K562 (cell line): Measurements from ENCODE around the gene ENTPD8. TPM values are rescaled to one million over a fixed set of nuclear protein-coding genes. Genes with fewer than 3 reads are reported as not detected.

Experiments
- ATAC-seq: fragments of 200-7000 bp; cut with Tn5 transposase; 3 replicates; pipeline ENCODE4 v1.9.1; 2020; ENCODE audit warnings: moderate library complexity
- BruUV-seq: library from RNA; stranded (reverse); fragments of 400-500 nt; replicated peaks from 2 replicates; lab custom pipeline; 2021; lab: Mats Ljungman, UMichigan
- CTCF ChIA-PET: fragments of 300-600 bp; formaldehyde crosslinking; extraction: SDS; loops from one replicate; lab custom pipeline; 2021; ENCODE audit warnings: low intra/inter-chr PET ratio; lab: Yijun Ruan, JAX
- POLR2A ChIA-PET: fragments of 300-600, 350-650 bp; sonication (Branson Sonifier 250); formaldehyde crosslinking; extraction: SDS; loops from one replicate; lab custom pipeline; 2021; ENCODE audit warnings: antibody characterized with exemption, inconsistent platforms; lab: Yijun Ruan, JAX
- DNase-seq, 4 experiments: peaks; one replicate each; pipeline versions ENCODE4 v3.0.0 to v3.0.0-alpha.2; 2011 to 2018; ENCODE audit warnings: low spot score in 3 of 4, mixed read lengths in 3 of 4; ENCODE audit errors: extremely low read depth in 1 of 4
- FAIRE-seq: peaks from 2 replicates; lab custom pipeline; 2011; peaks lifted over from hg19 to GRCh38; lab: Jason Lieb, UNC
- H2AFZ ChIP-seq: 2 replicates; pipeline ENCODE4 v1.6.0; 2011; ENCODE audit warnings: low read depth, low read length, control low read depth, inconsistent platforms
- H3K27ac ChIP-seq: fragments of 200-600 bp; 3 replicates; pipeline ENCODE4 v1.8.0; 2011; ENCODE audit warnings: low read depth, mild to moderate bottlenecking, control low read depth, inconsistent platforms, low read length, moderate library complexity, mixed read lengths; ENCODE audit errors: extremely low read depth
- H3K27me3 ChIP-seq, 2 experiments: fragments of 300-600 bp in 1 of 2; 2 replicates in 1 of 2; 3 replicates in 1 of 2; pipeline versions ENCODE4 v1.6.0 to v1.8.0; 2011; ENCODE audit warnings: inconsistent platforms in 2 of 2, low read length in 2 of 2, mild to moderate bottlenecking in 1 of 2, mixed read lengths in 1 of 2, moderate library complexity in 1 of 2; ENCODE audit not compliant: control insufficient read depth in 2 of 2, insufficient read depth in 2 of 2
- H3K36me3 ChIP-seq: fragments of 300-600 bp; 3 replicates; pipeline ENCODE4 v1.8.0; 2011; ENCODE audit warnings: mild to moderate bottlenecking, low read length, inconsistent platforms; ENCODE audit not compliant: control insufficient read depth, insufficient read depth
- H3K4me1 ChIP-seq, 2 experiments: fragments of 200-600 bp in 1 of 2; replicated peaks in 1 of 2; 2 replicates in 1 of 2; 3 replicates in 1 of 2; pipeline versions ENCODE4 v1.5.1 to v1.8.0; 2011; ENCODE audit warnings: inconsistent platforms in 2 of 2, low read length in 2 of 2, mild to moderate bottlenecking in 1 of 2, mixed read lengths in 1 of 2, moderate library complexity in 1 of 2; ENCODE audit not compliant: control insufficient read depth in 2 of 2, insufficient read depth in 2 of 2
- H3K4me2 ChIP-seq: 2 replicates; pipeline ENCODE4 v1.6.1; 2011; ENCODE audit warnings: low read length, control low read depth, inconsistent platforms, mixed read lengths; ENCODE audit not compliant: insufficient read depth
- H3K4me3 ChIP-seq: fragments of 200-600 bp; sonication (generic), shearing (Covaris generic); 2 replicates; pipeline ENCODE4 v1.5.1; 2016; ENCODE audit warnings: control low read depth, inconsistent platforms
- H3K79me2 ChIP-seq: fragments of 200-600 bp; 3 replicates; pipeline ENCODE4 v1.8.0; 2011; ENCODE audit warnings: low read length, inconsistent platforms; ENCODE audit not compliant: control insufficient read depth, insufficient read depth
- H3K9ac ChIP-seq, 2 experiments: 2 replicates each; pipeline versions ENCODE4 v1.6.0 to v1.6.1; 2011; ENCODE audit warnings: low read depth in 2 of 2, low read length in 2 of 2, control low read depth in 1 of 2, inconsistent platforms in 1 of 2, mild to moderate bottlenecking in 1 of 2, mixed read lengths in 1 of 2; ENCODE audit not compliant: insufficient read depth in 1 of 2
- H3K9me1 ChIP-seq: one replicate; pipeline ENCODE4 v1.6.0; 2011; ENCODE audit warnings: inconsistent platforms, mild to moderate bottlenecking, low read length, moderate library complexity; ENCODE audit not compliant: control insufficient read depth, insufficient read depth
- H3K9me3 ChIP-seq: replicated peaks from 2 replicates; pipeline ENCODE4 v1.5.1; 2011; ENCODE audit warnings: low read depth, low read length, inconsistent platforms; ENCODE audit not compliant: control insufficient read depth, insufficient read depth
- H4K20me1 ChIP-seq: replicated peaks from 2 replicates; pipeline ENCODE4 v1.6.1; 2011; ENCODE audit warnings: low read length, inconsistent platforms, mixed read lengths; ENCODE audit not compliant: control insufficient read depth, insufficient read depth
- EGR1 ChIP-seq: fragments of 450-650 bp; conservative IDR thresholded peaks from 2 replicates; pipeline ENCODE4 v1.6.1; 2017; ENCODE audit warnings: mild to moderate bottlenecking
- HDAC8 ChIP-seq: fragments of 450-650 bp; IDR thresholded peaks from 2 replicates; pipeline ENCODE4 v1.6.1; 2016; ENCODE audit warnings: mild to moderate bottlenecking, missing genetic modification characterization, moderate library complexity, missing compliant biosample characterization
- PHB2 ChIP-seq: fragments of 450-650 bp; IDR thresholded peaks from 2 replicates; pipeline ENCODE4 v1.6.1; 2017; ENCODE audit warnings: low read depth
- PRMT5 ChIP-seq: sonication (generic); formaldehyde crosslinking; IDR thresholded peaks from 2 replicates; pipeline ENCODE4 v1.5.0; 2020; ENCODE audit warnings: missing genetic modification reagents
- TEAD2 ChIP-seq: fragments of 450-650 bp; IDR thresholded peaks from 2 replicates; pipeline ENCODE4 v1.6.1; 2016; ENCODE audit warnings: missing genetic modification characterization, control low read depth, missing compliant biosample characterization
- WGBS: fragments of 100-300 bp; shearing (Covaris generic); methylation state at CpG from one replicate; pipeline ENCODE4 v1.1.6; 2016; ENCODE audit warnings: low coverage, mixed read lengths; ENCODE audit not compliant: insufficient coverage; ENCODE audit errors: missing lambda C conversion rate; 5-methylcytosine and 5-hydroxymethylcytosine counted together
- in situ Hi-C: fragments of 300-500 bp; cut with MboI; formaldehyde crosslinking; loops from 4 replicates; pipeline ENCODE4 v1.15.0; 2018; ENCODE audit warnings: inconsistent platforms, mixed read lengths
- intact Hi-C: fragments of 100-400 bp; cut with micrococcal nuclease; formaldehyde crosslinking; loops from 2 replicates; pipeline ENCODE4 v1.14.2; 2022
- polyA plus RNA-seq, 8 experiments: library from polyadenylated mRNA; depleted of rRNA in 4 of 8; stranded (reverse) in 5 of 8; unstranded in 3 of 8; fragments of >200 nt; fragmentation: Nextera tagmentation in 2 of 8; fragmentation: Illumina TruSeq in 1 of 8; extraction: Ambion mirVana in 2 of 8; extraction: Trizol in 1 of 8; gene quantifications; 2 replicates each; pipeline versions ENCODE4 v1.2.1 to v1.2.3, GENCODE V29; 2011 to 2014; ENCODE audit warnings: inconsistent platforms in 1 of 8, missing spikeins in 1 of 8
- total RNA-seq, 7 experiments: library from RNA; depleted of rRNA in 6 of 7; stranded (reverse); fragments of >200 nt in 6 of 7; fragmentation: Illumina TruSeq in 2 of 7; extraction: Trizol in 2 of 7; gene quantifications; 2 replicates each; pipeline versions ENCODE4 v1.2.1 to v1.2.3, GENCODE V29; 2011 to 2021; ENCODE audit warnings: low replicate concordance in 1 of 7
- TF ChIP-seq, protein P1 (sequence below): sonication (generic); formaldehyde crosslinking; IDR thresholded peaks from 2 replicates; pipeline ENCODE4 v1.9.0; 2022; ENCODE audit warnings: mild to moderate bottlenecking, missing genetic modification reagents

Gene ENTPD8
- total and polyA plus RNA-seq, 9 of the 15 experiments (the other 6 are each of a cell fraction or from before 2014, with no cell fraction given): 0.06 to 0.27 (median 0.19) TPM; not detected in 5

GRCh38 chr9:137434498-137435380 is 6.4 kb downstream of the ENTPD8 start:
- no peaks in the 10 kb centered on the region for H3K27me3 ChIP-seq
- H3K79me2 ChIP-seq: no peaks in the 10 kb centered on the region
- WGBS: 81% methylated on average over 38 of the region's 43 CpGs
- DNase-seq (no peak), FAIRE-seq (no peak), ATAC-seq (no peak)
- H3K4me2 ChIP-seq: no peak overlapping the region
- CTCF ChIA-PET: no interaction called here
- no peaks in the 10 kb centered on the region for H3K9me3 ChIP-seq
- H2AFZ ChIP-seq: no peak overlapping the region
- BruUV-seq: no TSS peak
- H3K4me1 ChIP-seq: peaks cover 14 to 91% of the 10 kb centered on the region in 2 experiments; a peak in 4 of 5 replicates
- intact Hi-C loops: no loop called here
- H3K4me3 ChIP-seq: no peak overlapping the region
- H3K9me1 ChIP-seq: no peaks in the 10 kb centered on the region
- POLR2A ChIA-PET: interaction anchor here (0.5 to 3.5 kb wide), 4 partner anchors 10 to 206 kb away, joined by 3 to 21 read pairs (median 3); partner anchors contain the start of genes EXD3 and NOXA1
- TF ChIP-seq TEAD2 (tag): no peak
- TF ChIP-seq PHB2: no peak
- TF ChIP-seq HDAC8 (tag): no peak
- TF ChIP-seq, protein P1, sequence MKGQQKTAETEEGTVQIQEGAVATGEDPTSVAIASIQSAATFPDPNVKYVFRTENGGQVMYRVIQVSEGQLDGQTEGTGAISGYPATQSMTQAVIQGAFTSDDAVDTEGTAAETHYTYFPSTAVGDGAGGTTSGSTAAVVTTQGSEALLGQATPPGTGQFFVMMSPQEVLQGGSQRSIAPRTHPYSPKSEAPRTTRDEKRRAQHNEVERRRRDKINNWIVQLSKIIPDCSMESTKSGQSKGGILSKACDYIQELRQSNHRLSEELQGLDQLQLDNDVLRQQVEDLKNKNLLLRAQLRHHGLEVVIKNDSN (CRISPR knock-in tag): 0 out of 2 replicates have a peak, but pooled peaks have one; percentile 6
- TF ChIP-seq EGR1: peak; percentile 28
- TF ChIP-seq PRMT5 (CRISPR knock-in tag): no peak
- H4K20me1 ChIP-seq: no peaks in the 10 kb centered on the region
- H3K27ac ChIP-seq: no peak overlapping the region
- in situ Hi-C loops: no loop called here
- H3K9ac ChIP-seq: peak overlapping the region in 1 of 2 experiments; percentile 91; a peak in 1 of 4 replicates
- no peaks in the 10 kb centered on the region for H3K36me3 ChIP-seq
